ENCODE results near the gene RPP30. TPM values are rescaled to one million over a fixed set of nuclear protein-coding genes. Genes with fewer than 3 reads are reported as not detected.

RPP30 gene
- total RNA-seq, 4 donors from 2014 or later: 28.4 to 40.9 (median 30.3) TPM

DNA sequence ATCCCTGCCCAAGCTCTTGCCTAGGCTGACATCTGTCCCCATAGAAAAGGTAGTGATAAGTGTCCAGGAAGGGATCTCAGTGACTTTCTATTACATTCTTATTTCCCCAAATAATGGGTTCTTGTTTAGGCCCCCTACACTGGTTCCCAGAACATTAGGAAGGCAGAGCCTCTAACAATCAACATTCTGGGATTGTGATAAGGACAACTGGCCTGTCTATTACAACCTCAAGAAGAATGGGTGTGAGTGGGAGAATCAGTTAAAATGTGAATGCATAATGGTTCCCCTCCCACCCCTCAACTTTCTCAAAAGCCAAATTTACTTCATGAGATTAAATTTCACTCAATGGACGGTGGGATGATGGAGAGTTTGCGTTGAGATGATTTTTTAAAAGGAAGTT is 55.5 kb downstream of the RPP30 start:
- TF ChIP-seq, protein P1, sequence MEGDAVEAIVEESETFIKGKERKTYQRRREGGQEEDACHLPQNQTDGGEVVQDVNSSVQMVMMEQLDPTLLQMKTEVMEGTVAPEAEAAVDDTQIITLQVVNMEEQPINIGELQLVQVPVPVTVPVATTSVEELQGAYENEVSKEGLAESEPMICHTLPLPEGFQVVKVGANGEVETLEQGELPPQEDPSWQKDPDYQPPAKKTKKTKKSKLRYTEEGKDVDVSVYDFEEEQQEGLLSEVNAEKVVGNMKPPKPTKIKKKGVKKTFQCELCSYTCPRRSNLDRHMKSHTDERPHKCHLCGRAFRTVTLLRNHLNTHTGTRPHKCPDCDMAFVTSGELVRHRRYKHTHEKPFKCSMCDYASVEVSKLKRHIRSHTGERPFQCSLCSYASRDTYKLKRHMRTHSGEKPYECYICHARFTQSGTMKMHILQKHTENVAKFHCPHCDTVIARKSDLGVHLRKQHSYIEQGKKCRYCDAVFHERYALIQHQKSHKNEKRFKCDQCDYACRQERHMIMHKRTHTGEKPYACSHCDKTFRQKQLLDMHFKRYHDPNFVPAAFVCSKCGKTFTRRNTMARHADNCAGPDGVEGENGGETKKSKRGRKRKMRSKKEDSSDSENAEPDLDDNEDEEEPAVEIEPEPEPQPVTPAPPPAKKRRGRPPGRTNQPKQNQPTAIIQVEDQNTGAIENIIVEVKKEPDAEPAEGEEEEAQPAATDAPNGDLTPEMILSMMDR (IDR thresholded peaks at IDR 0.05; ENCODE audit: low read depth): no peak

DNA sequence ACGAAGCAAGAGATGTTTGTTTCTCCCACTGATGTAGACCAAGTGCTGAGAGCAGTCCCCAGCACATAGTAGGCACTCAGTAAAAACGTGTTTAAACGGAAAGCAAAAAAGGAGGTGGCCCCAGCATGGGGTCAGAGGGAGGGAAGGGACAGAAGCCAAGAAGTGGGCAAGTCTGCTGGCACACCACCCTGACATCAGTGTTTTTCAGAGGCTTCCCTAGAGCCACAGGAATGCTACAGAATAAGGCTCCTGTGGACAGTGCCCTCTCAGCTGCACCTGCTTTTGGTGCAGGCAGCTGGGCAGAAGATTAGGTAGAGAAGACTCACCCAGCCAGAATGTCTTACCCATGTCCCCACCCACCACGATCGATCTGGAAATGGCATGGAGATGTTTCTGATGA is 57.4 kb downstream of the RPP30 start:
- TF ChIP-seq, protein P1 (IDR thresholded peaks at IDR 0.05; ENCODE audit: low read depth): no peak

DNA sequence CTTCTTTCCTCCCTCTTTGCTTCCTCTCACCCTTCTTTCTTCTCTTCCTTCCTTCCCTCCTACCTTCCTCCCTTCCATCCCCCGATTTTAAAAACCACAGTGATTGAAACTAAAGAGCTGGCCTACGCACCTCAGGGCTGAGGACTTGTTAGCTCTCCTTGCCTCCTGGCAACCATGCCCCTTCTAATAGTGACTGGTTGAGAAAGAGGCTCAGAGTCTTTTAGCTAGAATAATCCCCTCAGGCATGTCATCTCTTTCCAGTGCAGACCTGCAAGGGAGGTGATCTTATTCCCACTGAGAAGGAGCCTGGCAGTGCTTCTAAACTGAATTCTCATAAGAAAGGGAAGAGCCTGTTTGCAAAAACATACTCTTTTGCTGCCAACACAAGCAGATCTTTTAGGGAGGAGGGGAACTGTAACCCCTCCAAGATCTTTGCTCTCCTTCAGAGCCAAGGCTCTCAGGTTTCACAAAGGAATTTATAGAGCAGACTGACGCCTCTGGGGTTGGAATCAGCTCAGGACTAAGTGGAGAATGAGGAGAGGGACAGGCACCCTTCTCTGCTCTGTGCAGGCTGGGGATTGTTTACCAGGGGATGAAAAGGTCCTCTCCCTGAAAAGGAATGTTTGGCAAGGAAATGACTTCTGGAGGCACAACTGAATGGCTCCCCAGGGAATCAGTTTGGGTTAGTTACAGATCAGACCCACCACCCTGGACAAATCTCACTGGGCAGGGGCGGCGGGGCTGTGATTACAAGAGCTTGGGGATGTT is 58.5 kb downstream of the RPP30 start:
- TF ChIP-seq, protein P1 (IDR thresholded peaks at IDR 0.05; ENCODE audit: low read depth): no peak

DNA sequence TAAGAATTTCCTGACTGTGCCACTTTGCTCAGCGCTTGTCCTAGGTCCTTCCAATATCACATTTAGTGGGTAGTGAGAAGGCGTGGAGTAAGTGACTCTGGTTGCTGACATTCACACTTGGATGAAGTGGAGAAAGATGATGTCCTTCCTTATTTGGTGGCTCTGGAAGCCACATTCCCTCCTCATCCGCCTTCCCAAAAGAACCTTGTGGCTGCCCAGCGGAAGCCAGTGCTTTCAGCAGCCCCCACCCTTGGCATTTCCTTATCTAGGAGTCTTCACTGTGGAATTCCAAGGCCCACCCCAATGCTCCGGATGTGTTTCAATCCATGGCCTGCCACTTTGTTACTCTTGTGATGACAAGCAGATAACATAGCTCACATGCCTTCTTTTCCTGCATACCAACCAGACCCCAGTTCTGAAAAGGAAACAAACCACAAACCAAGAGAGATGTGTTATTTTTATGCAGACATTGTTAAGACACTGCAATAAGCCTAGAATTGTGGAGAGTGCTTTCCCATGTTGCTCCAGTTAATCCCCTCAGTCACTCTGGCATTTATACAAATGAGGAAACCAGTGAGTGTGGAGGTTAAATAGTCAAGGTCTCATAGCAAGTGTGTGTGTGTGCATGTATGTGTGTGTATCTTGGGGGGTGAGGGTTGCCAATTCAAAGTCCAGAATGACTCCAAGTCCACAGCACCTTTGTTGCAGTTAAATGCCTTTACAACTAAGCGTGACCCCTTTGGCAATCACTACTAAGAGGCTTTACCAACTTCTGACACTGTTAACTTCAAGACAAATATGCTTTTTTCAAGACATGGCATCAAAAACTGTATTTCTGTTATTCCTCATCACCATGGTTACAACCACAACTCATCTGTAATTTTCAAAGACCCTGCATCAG is 59.4 kb downstream of the RPP30 start:
- TF ChIP-seq, protein P1 (IDR thresholded peaks at IDR 0.05; ENCODE audit: low read depth): no peak

DNA sequence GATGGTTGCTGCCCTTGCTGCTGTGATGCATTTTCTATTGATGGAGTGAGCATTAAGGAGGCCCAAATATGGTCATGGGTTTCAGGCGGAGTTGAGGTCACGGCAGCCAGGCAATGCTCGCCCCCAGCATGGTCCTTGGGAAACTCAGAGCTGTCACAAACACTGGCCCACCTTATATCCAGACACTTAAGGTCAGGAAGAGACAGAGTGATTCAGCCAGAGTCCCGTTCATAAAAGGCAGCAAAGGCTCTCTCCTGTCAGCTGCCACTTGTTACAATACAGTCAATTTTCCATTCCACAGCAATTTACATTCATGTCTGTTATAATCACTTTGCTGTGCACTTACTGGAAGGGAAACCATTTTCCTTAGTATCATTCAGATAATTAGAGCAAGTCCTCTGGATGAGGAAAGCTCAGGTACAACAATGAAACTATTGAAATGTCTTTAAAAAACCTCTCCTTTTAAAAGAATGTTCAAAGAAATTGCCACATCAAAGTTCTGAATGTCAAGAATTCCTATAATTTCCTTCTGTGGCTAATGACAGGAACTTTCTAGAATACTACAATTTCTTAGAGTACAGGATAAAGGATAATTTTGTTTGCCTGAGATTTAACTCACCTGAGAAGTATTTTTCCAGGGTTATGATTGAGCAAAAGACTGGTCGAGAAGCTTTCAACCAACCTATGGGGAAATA is 64.0 kb downstream of the RPP30 start:
- TF ChIP-seq, protein P1 (IDR thresholded peaks at IDR 0.05; ENCODE audit: low read depth): no peak

DNA sequence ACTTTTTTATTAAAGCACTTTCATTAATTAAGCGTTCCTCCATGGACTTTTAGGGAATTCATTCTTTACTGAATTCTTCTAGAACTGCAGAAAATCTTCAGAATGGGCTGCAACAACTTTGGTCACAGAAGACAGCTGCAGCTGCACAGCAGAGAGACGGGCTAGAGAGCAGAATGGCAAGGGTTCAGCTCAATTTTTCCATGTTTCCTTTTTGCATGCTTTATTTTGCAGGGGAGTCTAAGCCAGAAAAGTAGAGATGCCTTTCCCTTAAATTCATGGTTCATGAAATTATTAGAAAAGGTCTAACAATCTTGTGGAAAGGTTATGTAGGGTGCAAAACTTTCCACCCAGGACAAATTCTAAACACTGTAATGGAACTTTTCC is 64.5 kb downstream of the RPP30 start:
- TF ChIP-seq, protein P1 (IDR thresholded peaks at IDR 0.05; ENCODE audit: low read depth): no peak
